ENCODE data around the gene CRY2. TPM values are rescaled to one million over a fixed set of nuclear protein-coding genes. Genes with fewer than 3 reads are reported as not detected.

The CRY2 gene
- total RNA-seq, 5 donors from 2014 or later (not counting 1 experiment from before 2014, with no cell fraction given) = 54.0 to 198 (median 63.5) TPM

Other genes with a start within 250 kb of the CRY2 start
- under 1 TPM in 1 of 5 donors, not detected in 4; 0.26 TPM for gene CHST1, start 181.9 kb upstream of the CRY2 start, total RNA-seq
- 10 to 100 TPM in 4 of 5 donors, 1 to 10 TPM in 1; 8.3 to 27.0 (median 23.9) TPM for gene SLC35C1, start 42.3 kb upstream of the CRY2 start, total RNA-seq
- 1 to 10 TPM in 4 of 5 donors, under 1 TPM in 1; 0.90 to 9.9 (median 1.8) TPM for gene MAPK8IP1, start 38.2 kb downstream of the CRY2 start, total RNA-seq
- gene FREY1, start 59.8 kb downstream of the CRY2 start, total RNA-seq = 1 to 10 TPM; 2.5 to 6.8 (median 4.6) TPM
- 10 to 100 TPM; 49.4 to 87.5 (median 65.2) TPM for gene PEX16, start 70.4 kb downstream of the CRY2 start, total RNA-seq
- gene LARGE2, start 75.2 kb downstream of the CRY2 start, total RNA-seq = 1 to 10 TPM; 2.5 to 9.6 (median 5.1) TPM

Data from T-cell (primary cell).